K562 (cell line): ENCODE results near the gene NEUROD2. TPM values are rescaled to one million over a fixed set of nuclear protein-coding genes. Genes with fewer than 3 reads are reported as not detected.

ENCODE experiments used
- BCL6 ChIP-seq: fragments of 250-450 bp; sonication (Bioruptor Pico); IDR thresholded peaks from 2 replicates; pipeline ENCODE4 v1.4.0; 2020
- CHD7 ChIP-seq: fragments of 200-600 bp; sonication (generic); IDR thresholded peaks from one replicate; pipeline ENCODE4 v1.6.1; 2012; ENCODE audit warnings: mild to moderate bottlenecking, low read depth, low read length, inconsistent platforms
- CREM ChIP-seq: IDR thresholded peaks from 2 replicates; pipeline ENCODE4 v1.6.1; 2014; ENCODE audit warnings: antibody characterized with exemption, low read depth
- E2F3 ChIP-seq: fragments of 250-450 bp; sonication (Bioruptor Pico); IDR thresholded peaks from 2 replicates; pipeline ENCODE4 v1.4.0; 2020; ENCODE audit warnings: mild to moderate bottlenecking
- EWSR1 ChIP-seq: fragments of 450-650 bp; IDR thresholded peaks from 2 replicates; pipeline ENCODE4 v1.6.1; 2018; ENCODE audit warnings: borderline replicate concordance, mild to moderate bottlenecking, low read depth, moderate library complexity; ENCODE audit not compliant: partially characterized antibody
- GATAD2B ChIP-seq: fragments of 450-650 bp; IDR thresholded peaks from 2 replicates; pipeline ENCODE4 v1.6.1; 2017; ENCODE audit warnings: mild to moderate bottlenecking, borderline replicate concordance
- LARP7 ChIP-seq: fragments of 450-650 bp; IDR thresholded peaks from 2 replicates; pipeline ENCODE4 v1.6.1; 2016
- NELFE ChIP-seq: IDR thresholded peaks from 2 replicates; pipeline ENCODE4 v1.6.1; 2011; ENCODE audit warnings: mild to moderate bottlenecking; ENCODE audit not compliant: insufficient read depth, insufficient read length
- RBFOX2 ChIP-seq: fragments of 200-400 bp; formaldehyde crosslinking; IDR thresholded peaks from 2 replicates; pipeline ENCODE4 v1.6.1; 2017; ENCODE audit warnings: low read depth, mild to moderate bottlenecking, low read length, moderate library complexity
- SMARCC2 ChIP-seq: fragments of 450-650 bp; IDR thresholded peaks from 2 replicates; pipeline ENCODE4 v1.6.1; 2017; ENCODE audit warnings: antibody characterized with exemption, moderate library complexity, mild to moderate bottlenecking, low read depth
- STAT5A ChIP-seq: IDR thresholded peaks from 2 replicates; pipeline ENCODE4 v1.6.1; 2012; ENCODE audit warnings: low read length, inconsistent platforms, borderline replicate concordance
- XRCC4 ChIP-seq: IDR thresholded peaks from one replicate; pipeline ENCODE4 v1.6.1; 2011; ENCODE audit not compliant: insufficient read depth, insufficient read length; ENCODE audit errors: extremely low read depth
- ZNF133 ChIP-seq: fragments of 250-450 bp; sonication (Bioruptor Pico); IDR thresholded peaks from 2 replicates; pipeline ENCODE4 v1.4.0; 2020; ENCODE audit warnings: mild to moderate bottlenecking
- ZNF217 ChIP-seq: sonication (generic); formaldehyde crosslinking; IDR thresholded peaks from 2 replicates; pipeline ENCODE4 v1.8.0; 2022; ENCODE audit warnings: mild to moderate bottlenecking, missing genetic modification reagents
- ZNF232 ChIP-seq: sonication (generic); formaldehyde crosslinking; IDR thresholded peaks from 2 replicates; pipeline ENCODE4 v1.8.0; 2022; ENCODE audit warnings: mild to moderate bottlenecking, missing genetic modification reagents
- polyA plus RNA-seq, 8 experiments: library from polyadenylated mRNA; depleted of rRNA in 4 of 8; stranded (reverse) in 5 of 8; unstranded in 3 of 8; fragments of >200 nt; fragmentation: Nextera tagmentation in 2 of 8; fragmentation: Illumina TruSeq in 1 of 8; extraction: Ambion mirVana in 2 of 8; extraction: Trizol in 1 of 8; gene quantifications; 2 replicates each; pipeline versions ENCODE4 v1.2.1 to v1.2.3, GENCODE V29; 2011 to 2014; ENCODE audit warnings: inconsistent platforms in 1 of 8, missing spikeins in 1 of 8
- total RNA-seq, 7 experiments: library from RNA; depleted of rRNA in 6 of 7; stranded (reverse); fragments of >200 nt in 6 of 7; fragmentation: Illumina TruSeq in 2 of 7; extraction: Trizol in 2 of 7; gene quantifications; 2 replicates each; pipeline versions ENCODE4 v1.2.1 to v1.2.3, GENCODE V29; 2011 to 2021; ENCODE audit warnings: low replicate concordance in 1 of 7

NEUROD2 gene
- total and polyA plus RNA-seq, 9 of the 15 experiments (the other 6 are each of a cell fraction or from before 2014, with no cell fraction given) = not detected

GRCh38 chr17:39621523-39622379 is 14.0 kb upstream of the NEUROD2 start (continued):
- TF ChIP-seq CHD7 (no peak), ZNF232 (CRISPR knock-in tag) (no peak), BCL6 (CRISPR knock-in tag) (no peak), GATAD2B (no peak), EWSR1 (no peak), CREM (peak; percentile 64; the same call in 1 of the 2 replicates), ZNF133 (CRISPR knock-in tag) (no peak), RBFOX2 (no peak), XRCC4 (no peak), STAT5A (peak; percentile 43; the same call in 1 of the 2 replicates), E2F3 (CRISPR knock-in tag) (no peak), SMARCC2 (no peak), ZNF217 (no peak), LARP7 (no peak), NELFE (no peak)
